DMS53 treated with DMSO at 0.1 percent for 48 hours (cell line): ENCODE results near the gene RBP5.

ENCODE experiments used
- DNase-seq: peaks from one replicate; lab custom pipeline; 2025; ENCODE audit not compliant: unreplicated experiment; lab: John Stamatoyannopoulos, UW

Gene RBP5

DNA sequence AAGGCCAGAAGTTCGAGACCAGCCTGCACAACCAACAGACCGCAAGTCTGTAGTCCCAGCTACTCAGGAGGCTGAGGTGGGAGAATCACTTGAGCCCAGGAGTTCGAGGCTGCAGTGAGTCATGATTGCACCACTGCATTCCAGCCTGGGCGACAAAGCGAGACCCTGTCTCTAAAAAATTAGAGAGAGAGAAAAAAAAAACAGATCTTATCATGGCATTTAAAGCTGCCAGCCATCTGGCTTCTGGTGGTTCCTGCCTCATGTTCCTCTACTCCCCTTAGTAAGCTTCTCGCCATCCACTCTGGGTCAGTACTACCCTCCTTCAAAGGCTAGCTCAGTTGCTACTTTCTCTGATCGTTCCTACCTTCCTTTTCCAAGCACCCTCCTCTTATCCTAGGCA is 17.5 kb upstream of the RBP5 start:
- DNase-seq: no peak

DNA sequence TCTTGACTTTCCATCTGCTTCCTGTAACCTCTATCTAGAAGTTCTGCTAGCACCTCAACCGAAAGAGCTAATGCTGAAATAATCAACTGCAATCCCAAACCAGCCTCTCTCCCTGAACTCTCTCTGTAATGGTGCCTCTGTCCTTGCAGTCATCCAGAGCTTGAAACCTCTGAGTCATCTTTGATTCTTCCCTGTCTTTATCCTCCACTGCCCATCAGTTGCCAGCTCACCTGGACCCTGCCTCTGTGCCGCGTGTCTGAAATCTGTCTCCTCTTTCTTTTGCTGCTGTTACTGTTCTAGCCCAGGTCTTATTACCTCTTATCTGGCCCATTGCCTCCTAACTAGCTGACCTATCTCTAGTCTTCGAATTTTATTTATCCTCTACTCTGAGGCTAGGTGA is 17.0 kb upstream of the RBP5 start:
- no peak for DNase-seq

DNA sequence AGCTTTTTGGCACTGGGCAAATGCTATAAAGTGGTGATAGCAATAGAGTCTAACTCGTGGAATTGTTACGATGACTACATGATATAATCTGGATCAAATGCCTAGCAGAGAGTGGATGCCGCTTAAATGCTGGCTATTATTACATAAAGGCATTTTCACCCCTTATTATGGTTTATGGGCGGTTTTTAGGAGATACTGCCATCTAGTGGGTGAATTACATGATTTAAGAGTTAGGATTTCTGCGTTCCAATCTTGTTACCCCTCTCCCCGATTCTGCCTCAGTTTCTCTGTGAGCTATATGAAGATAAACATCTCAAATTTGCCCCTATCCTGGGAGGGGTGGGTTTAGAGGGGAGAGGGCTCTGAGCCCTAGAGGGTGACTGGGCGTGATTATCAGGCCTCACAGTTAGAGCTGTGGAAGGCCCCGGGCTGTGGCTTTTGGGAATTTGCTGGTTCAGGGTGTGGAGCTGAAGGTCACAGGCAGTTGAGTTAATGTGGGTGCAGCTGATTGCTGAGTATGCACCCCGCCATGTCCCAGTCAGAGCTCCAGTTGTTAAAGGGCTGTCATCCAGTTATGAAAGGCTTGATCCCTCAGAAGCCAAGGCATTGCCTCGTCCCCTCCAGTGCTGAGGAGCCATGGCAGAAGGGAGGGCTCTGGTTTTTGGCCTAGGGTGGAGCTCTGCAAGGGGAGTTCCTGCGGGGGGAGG is 15.9 kb upstream of the RBP5 start:
- peak; percentile 59 for DNase-seq

DNA sequence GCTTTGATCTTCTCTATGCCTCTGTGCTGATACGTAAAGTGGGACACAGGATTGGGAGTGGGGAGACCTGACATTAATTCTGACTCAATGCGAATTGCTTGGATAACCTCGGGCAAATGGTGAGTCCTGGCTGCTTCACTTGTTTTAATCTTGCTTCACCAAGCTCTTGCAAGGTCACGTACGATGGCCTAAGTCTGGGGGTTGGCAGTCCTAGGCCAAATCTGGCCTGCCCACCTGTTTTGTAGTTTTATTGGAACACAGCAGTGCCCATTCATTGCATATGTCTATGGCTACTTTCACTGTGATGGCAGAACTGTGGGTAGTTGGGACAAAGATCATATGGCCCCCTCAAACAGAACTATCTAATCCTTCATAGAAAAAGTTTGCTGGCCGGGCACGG is 14.9 kb upstream of the RBP5 start:
- no peak for DNase-seq

DNA sequence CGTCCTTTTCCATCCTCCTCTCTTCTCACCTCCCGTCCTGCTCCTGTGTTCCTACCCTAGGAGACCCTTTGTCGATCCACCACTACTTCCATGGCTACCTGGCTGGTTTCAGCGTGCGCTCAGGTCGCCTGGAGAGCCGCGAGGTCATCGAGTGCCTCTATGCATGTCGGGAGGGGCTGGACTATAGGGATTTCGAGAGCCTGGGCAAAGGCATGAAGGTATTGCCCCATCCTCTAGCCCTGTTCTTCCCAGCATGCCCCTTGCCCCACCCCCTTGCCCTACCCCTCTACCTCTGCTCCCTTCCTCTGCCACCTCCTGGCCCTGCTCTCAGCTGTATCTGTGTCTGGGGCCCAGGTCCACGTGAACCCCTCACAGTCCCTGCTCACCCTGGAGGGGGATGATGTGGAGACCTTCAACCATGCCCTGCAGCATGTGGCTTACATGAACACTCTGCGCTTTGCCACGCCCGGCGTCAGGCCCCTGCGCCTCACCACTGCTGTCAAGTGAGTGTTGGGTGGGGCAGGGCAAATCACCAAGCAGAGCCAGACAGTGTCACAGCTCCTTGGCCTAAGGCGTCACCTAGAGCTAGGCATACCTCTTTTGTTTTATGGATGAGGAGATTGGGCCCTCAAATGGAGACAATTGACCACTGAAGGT is 14.2 kb upstream of the RBP5 start:
- no peak for DNase-seq

- peak; percentile 55 for DNase-seq
These were observed 13.5 kb upstream of the RBP5 start for GRCh38 chr12:7142056-7142644.

DNA sequence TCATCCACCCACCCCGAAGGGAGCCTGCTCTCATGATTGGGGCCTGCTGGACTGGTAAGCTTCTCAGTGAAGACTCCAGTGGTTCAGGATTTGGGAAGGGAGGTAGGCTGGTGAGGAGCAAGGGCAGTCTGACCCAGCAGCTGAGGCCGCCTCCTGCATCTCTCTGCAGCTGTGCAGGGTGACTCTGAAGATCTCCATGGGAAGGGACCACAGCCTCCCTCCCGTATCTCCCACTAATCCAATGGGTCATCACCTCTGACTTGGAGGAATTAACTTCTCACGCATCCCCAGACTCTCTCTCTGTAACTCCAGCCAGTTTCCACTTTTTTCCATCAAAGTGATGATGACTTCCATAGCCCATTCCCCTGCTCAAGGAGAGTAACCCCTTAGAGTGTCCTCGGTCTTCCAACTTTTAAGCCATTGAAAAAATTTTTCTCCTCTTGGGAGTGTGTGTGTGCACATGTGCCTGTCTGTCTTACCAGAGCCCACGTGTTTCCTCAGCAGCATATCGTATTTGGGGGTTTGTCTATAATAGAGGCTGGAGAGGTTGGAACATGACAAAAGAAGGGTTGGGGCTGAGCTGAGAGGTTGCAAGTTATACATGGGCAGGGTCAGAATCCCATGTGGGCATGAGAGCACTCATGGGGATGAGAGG is 12.8 kb upstream of the RBP5 start:
- DNase-seq: no peak

DNA sequence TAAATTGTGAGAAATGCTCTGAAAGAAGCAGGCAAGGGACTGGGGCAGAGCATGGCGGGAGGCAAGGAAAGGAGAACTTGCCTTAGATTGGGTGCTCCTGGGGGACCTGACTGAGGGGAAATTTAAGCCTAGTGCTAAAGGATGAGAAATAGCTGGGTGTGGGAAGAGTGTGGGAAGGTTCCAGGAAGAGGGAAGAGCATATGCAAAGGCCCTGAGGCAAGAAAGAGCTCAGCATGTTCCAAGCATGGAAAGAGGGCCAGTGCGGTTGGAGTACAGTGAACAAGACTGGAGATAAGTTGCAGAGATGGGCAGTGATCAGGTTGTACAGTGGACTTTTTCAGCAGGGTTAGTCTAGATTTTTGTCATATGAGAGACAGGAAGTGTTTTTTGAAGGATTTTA is 10.5 kb upstream of the RBP5 start:
- no peak for DNase-seq

DNA sequence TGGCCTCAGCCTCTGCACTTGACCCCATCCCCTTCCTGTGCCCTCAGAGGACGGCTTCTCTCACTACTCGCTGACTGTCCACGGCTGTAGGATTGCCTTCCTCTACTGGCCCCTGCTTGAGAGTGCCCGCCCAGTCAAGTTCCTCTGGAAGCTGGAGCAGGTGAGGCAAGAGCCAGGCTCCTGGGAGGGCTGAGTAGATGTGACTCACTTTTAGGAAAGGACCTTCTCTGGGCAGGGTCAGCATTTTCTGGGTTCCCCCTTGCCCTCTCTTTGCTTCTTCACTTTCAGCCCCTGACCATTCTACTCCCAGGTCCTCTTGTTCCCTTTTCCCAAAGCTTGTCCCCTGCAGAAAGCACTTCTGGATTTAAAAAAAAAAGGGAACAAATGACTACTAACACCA is 9.2 kb upstream of the RBP5 start:
- no peak for DNase-seq

DNA sequence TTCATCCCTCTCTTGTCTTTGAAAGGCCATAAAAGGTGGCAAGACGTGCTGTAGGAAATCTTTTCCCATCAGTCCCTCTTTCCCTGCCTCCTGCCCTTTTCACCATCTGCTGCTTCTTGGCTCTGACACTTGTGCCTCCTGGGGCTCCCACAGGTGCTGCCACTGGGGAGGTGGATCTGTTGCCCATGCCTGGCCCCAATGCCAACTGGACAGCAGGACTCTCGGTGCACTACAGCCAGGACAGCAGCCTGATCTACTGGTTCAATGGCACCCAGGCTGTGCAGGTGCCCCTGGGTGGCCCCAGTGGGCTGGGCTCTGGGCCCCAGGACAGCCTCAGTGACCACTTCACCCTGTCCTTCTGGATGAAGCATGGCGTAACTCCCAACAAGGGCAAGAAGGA is 8.0 kb upstream of the RBP5 start:
- no peak for DNase-seq

DNA sequence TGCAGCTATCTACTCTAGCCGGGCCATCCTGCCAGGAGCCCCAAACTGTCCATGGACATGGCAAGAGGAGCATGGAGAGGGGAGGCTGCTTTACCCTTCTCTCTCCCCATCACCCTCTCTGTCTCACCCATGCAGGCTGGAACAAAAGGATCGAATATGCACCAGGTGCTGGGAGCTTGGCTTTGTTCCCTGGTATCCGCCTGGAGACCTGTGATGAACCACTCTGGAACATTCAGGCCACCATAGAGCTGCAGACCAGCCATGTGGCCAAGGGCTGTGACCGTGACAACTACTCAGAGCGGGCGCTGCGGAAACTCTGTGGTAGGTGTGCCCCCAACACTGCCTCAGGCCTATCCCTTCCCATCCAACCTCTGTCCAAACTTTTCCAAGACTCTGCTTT is 7.4 kb upstream of the RBP5 start:
- DNase-seq: no peak

DNA sequence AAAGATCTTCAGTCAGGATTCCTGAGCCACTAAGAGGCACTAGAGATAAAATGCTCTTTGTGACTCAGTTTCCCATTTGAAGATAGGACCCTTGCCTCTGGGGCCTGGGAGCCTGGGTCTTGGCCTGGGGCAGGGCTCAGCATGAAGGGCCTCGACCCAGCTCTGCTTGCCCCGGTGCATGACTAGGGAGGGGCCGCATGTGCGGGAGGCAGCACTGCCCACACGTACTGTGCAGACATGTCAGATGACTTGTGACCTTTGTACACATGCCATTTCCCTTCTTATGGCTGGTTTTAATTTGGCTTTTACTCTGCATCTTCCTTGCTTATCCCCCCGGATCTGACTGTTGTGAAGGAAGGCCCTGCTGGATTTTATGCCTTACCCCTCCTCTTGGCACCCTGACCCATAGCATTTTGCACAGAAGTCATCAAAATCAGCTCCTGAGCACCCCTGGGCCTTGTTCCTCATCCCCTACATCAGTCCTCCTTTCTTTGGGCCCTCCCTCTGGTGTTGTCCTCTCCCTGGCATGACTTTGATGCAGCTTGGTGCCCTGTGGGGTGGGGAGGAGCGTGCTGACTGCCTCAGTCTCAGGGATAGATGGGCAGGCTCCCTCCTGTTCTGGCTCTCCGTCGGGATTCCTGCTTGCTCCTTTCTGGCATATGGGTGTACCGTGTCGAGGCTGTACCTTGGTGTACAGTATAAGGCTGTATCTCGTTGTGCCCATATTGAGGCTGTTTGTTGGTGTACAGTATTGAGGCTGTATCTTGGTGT is 5.9 kb upstream of the RBP5 start:
- no peak for DNase-seq

- no peak for DNase-seq
These were observed 2.8 kb upstream of the RBP5 start for GRCh38 chr12:7131502-7131866.

GRCh38 chr12:7130701-7131501 is 2.2 kb upstream of the RBP5 start:
- peak; percentile 67 for DNase-seq

DNA sequence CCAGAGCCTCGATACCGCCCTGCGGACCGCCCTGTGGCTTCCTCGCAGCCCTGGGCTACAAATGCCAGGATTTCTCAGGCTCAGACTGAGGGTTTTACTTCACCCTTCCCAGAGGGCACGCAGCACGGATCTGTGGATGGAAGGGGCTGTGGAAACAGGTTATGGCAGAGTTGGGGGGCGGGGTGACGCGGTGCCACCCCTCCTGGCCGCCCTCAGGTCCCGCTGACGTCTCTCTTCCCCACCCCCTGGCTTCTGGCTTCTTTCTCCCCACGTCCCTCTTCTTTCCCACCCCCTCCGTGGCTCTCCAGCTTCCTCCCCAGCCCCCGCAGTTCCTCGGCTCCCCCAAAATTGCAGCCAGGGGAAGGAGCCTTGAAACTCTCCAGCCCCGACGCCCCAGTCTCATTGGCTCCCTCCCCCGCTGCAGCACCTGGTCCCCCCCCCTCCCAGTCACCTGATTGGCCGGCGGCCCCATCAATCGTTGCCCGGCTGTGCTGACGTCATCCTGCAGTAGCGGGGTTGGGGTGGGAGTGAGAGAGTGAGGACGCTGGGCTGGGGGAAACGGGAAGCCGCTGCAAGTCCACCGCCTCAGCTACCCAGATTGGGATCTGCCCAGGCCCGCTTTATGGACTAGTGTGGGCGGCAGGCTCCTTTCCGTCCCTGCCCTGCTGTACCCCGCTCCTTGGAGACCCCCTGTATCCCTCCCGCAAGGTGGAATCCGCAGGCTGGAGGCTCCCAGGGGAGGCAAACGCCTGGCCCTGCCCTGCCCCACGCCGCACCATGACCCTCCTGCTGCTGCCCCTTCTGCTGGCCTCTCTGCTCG is 1.4 kb upstream of the RBP5 start, which contains the start of gene CLSTN3:
TSS of gene CLSTN3 (plus strand) at position 500 of the 820 bp plus-strand sequence. CDS start at position 778, 278 bp downstream.
- peak; percentile 88 for DNase-seq

DNA sequence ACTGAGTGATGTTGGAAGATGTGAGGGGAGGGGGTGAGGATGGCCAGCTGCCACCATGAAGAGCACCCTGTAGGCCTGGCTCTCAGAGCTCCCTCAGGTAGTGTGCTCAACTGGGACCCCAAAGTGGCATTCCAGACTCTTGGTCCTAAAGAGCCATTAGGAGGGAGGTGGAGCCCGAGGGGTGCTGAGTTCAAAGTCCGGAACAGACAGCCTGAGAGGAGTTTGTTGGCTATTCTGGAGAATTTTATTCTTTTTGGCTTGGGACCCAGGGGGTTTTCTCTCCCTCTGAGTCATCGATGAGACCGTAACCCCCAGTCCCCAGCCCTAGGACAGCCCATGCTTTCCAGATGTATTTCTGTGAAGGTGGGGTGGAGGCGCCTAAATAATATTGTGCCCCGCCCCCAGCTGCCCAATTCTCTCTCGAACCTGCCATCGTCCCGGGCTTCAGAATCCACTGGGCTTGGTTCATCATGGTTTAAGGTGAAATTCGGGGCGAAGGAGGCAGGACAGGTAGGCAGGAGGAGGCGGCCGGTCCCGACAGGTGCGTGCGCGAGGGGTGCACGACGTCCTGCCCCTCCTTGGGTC is 690 bp upstream of the RBP5 start:
- no peak for DNase-seq

GRCh38 chr12:7127916-7128626 is 618 bp downstream of the RBP5 start:
- no peak for DNase-seq

DNA sequence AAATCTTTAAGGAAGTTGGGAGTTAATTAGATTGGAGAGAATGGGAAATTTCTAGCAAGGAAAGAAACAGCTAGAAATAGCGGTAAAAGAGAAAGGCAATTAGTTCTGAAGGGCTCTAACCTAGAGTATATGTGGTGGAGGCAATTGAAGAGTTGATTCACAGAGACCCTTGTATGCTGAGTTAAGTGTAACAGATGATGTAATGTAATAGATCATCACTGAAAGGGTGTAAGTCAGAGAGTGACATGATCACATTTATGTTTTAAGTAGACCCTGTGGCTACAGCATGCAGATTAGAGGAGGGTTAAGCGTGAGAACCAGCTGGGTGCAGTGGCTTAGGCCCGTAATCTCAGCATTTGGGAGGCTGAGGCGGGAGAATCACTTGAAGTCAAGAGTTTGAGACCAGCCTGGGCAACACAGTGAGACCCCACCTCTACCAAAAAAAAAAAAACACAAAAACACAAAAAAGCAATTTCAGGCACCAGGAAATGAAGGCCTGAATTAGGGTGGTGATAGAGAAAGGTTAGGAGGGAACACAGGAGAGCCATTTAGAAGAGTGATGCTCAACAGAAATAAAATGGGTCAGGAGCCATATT is 3.0 kb downstream of the RBP5 start:
- no peak for DNase-seq
